Endothelial cell of umbilical vein (primary cell): ENCODE data around the gene CHST12. TPM values are rescaled to one million over a fixed set of nuclear protein-coding genes. Genes with fewer than 3 reads are reported as not detected.

ENCODE experiments used
- BruUV-seq: library from RNA; stranded (reverse); fragments of 400-500 nt; replicated peaks from 2 replicates; lab custom pipeline; 2021; lab: Mats Ljungman, UMichigan
- CTCF ChIA-PET: fragments of 300-600, 350-600 bp; sonication (Branson Sonifier 250); formaldehyde crosslinking; loops from one replicate; lab custom pipeline; 2021; ENCODE audit warnings: antibody characterized with exemption, inconsistent platforms; lab: Charles Lee
- POLR2A ChIA-PET: fragments of 300-600, 350-600 bp; sonication (Branson Sonifier 250); formaldehyde crosslinking; loops from one replicate; lab custom pipeline; 2021; ENCODE audit warnings: antibody characterized with exemption, inconsistent platforms; lab: Charles Lee
- DNase-seq: peaks from one replicate; pipeline ENCODE4 v3.0.0-alpha.2; 2011; ENCODE audit warnings: low read depth, low spot score
- FAIRE-seq: peaks from 2 replicates; lab custom pipeline; 2011; peaks lifted over from hg19 to GRCh38; lab: Jason Lieb, UNC
- H2AFZ ChIP-seq: 2 replicates; pipeline ENCODE4 v1.6.0; 2012; ENCODE audit warnings: low read depth, low read length, control low read depth, inconsistent platforms
- H3K27ac ChIP-seq: 2 replicates; pipeline ENCODE4 v1.5.1; 2011; ENCODE audit warnings: low read depth, mild to moderate bottlenecking, control low read depth, low read length, moderate library complexity; ENCODE audit not compliant: insufficient read depth
- H3K27me3 ChIP-seq, 2 experiments: 2 replicates each; pipeline versions ENCODE4 v1.6.0 to v1.6.1; 2011; ENCODE audit warnings: low read length in 2 of 2, mixed read lengths in 1 of 2; ENCODE audit not compliant: control insufficient read depth in 2 of 2, insufficient read depth in 2 of 2
- H3K36me3 ChIP-seq, 2 experiments: 2 replicates in 1 of 2; 3 replicates in 1 of 2; pipeline ENCODE4 v1.5.1; 2011; ENCODE audit warnings: low read length in 2 of 2, mild to moderate bottlenecking in 1 of 2, moderate library complexity in 1 of 2; ENCODE audit not compliant: control insufficient read depth in 2 of 2, insufficient read depth in 2 of 2; ENCODE audit errors: extremely low read depth in 1 of 2
- H3K4me1 ChIP-seq: 3 replicates; pipeline ENCODE4 v1.5.1; 2011; ENCODE audit warnings: mild to moderate bottlenecking, low read length; ENCODE audit not compliant: control insufficient read depth, insufficient read depth; ENCODE audit errors: extremely low read depth
- H3K4me2 ChIP-seq: 2 replicates; pipeline ENCODE4 v1.6.1; 2011; ENCODE audit warnings: low read length, control low read depth, mixed read lengths; ENCODE audit not compliant: insufficient read depth
- H3K4me3 ChIP-seq, 3 experiments: fragments of 200-600 bp in 1 of 3; sonication (generic), shearing (Covaris generic) in 1 of 3; replicated peaks in 1 of 3; 2 replicates each; pipeline ENCODE4 v1.5.1; 2011 to 2016; ENCODE audit warnings: control low read depth in 3 of 3, low read length in 3 of 3, mild to moderate bottlenecking in 2 of 3, inconsistent platforms in 1 of 3, low read depth in 1 of 3, moderate library complexity in 1 of 3; ENCODE audit not compliant: insufficient read depth in 1 of 3
- H3K79me2 ChIP-seq: 2 replicates; pipeline ENCODE4 v1.6.0; 2012; ENCODE audit warnings: low read length, inconsistent platforms; ENCODE audit not compliant: control insufficient read depth, insufficient read depth
- H3K9ac ChIP-seq: replicated peaks from 2 replicates; pipeline ENCODE3; 2011; ENCODE audit warnings: low read length, control low read depth; ENCODE audit not compliant: insufficient read depth; ENCODE audit errors: extremely low read depth
- H3K9me1 ChIP-seq: replicated peaks from 3 replicates; pipeline ENCODE4 v1.6.0; 2011; ENCODE audit warnings: mild to moderate bottlenecking, low read length; ENCODE audit not compliant: control insufficient read depth, insufficient read depth; ENCODE audit errors: extremely low read depth
- H3K9me3 ChIP-seq: replicated peaks from 2 replicates; pipeline ENCODE4 v1.5.1; 2012; ENCODE audit warnings: low read length, inconsistent platforms; ENCODE audit not compliant: control insufficient read depth, insufficient read depth
- H4K20me1 ChIP-seq: replicated peaks from 2 replicates; pipeline ENCODE3; 2011; ENCODE audit warnings: mild to moderate bottlenecking, low read length; ENCODE audit not compliant: control insufficient read depth, insufficient read depth; ENCODE audit errors: extremely low read depth
- EZH2 ChIP-seq: IDR thresholded peaks from 2 replicates; pipeline ENCODE4 v1.6.1; 2012; ENCODE audit warnings: borderline replicate concordance, low read depth, mild to moderate bottlenecking, moderate library complexity, low read length, inconsistent platforms; ENCODE audit not compliant: severe bottlenecking
- FOS ChIP-seq: IDR thresholded peaks from 2 replicates; pipeline ENCODE4 v1.6.1; 2011; ENCODE audit warnings: mild to moderate bottlenecking, low read length, moderate library complexity, borderline replicate concordance; ENCODE audit not compliant: insufficient read depth
- GATA2 ChIP-seq: IDR thresholded peaks from 2 replicates; pipeline ENCODE4 v1.7.0; 2011; ENCODE audit warnings: low read depth, mild to moderate bottlenecking, moderate library complexity, mixed read lengths, low read length; ENCODE audit not compliant: insufficient read length, insufficient read depth
- POLR2A ChIP-seq: IDR thresholded peaks from 2 replicates; pipeline ENCODE4 v1.6.1; 2012; ENCODE audit warnings: low read depth, mild to moderate bottlenecking, control low read depth, low read length
- POLR2AphosphoS5 ChIP-seq: IDR thresholded peaks from 2 replicates; pipeline ENCODE4 v1.6.1; 2012; ENCODE audit warnings: low read depth, mild to moderate bottlenecking, control low read depth, low read length, moderate library complexity; ENCODE audit not compliant: insufficient read depth
- dilution Hi-C: fragments of 300-500 bp; cut with MboI; formaldehyde crosslinking; loops from one replicate; pipeline ENCODE4 v1.15.0; 2019; ENCODE audit warnings: low sequenced_read_pairs; ENCODE audit not compliant: extremely low pct_ligation_motif_present
- intact Hi-C: fragments of 100-400 bp; cut with micrococcal nuclease; formaldehyde crosslinking; loops from one replicate; pipeline ENCODE4 v1.10.0; 2022
- polyA plus RNA-seq, 4 experiments: library from polyadenylated mRNA; depleted of rRNA in 3 of 4; stranded (reverse) in 3 of 4; unstranded in 1 of 4; fragments of >200 nt; gene quantifications; 2 replicates each; pipeline versions ENCODE4 v1.2.1 to v1.2.3, GENCODE V29; 2011 to 2012; ENCODE audit warnings: missing spikeins in 1 of 4
- total RNA-seq: library from RNA; stranded (reverse); gene quantifications from 2 replicates; pipeline ENCODE4 v1.2.3, GENCODE V29; 2021

The CHST12 gene
- total and polyA plus RNA-seq, 2 donors (not counting 3 experiments of a cell fraction or from before 2014, with no cell fraction given) = 30.2 to 52.6 TPM

DNA sequence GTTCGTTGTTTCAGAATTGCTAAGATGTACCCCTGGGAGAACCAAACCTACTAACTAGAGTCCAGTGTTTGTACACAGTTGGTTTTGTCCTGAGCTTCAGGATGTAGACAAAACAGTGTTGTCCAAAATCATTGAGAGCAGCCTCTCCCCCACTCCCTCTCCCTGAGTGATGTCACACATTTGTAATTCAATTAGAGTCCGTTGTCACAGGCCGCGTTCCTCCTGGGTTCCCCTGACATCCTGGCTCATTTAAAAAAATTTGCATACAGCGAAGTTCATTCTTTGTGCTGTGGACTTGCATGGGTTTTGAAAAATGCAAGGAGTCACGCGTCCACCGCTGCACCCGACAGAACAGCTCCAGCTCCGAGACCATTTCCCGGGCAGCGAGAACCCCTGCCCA is 62.5 kb downstream of the CHST12 start:
- intact Hi-C loops (no loop called here), dilution Hi-C loops (no loop called here)
- Histone ChIP-seq H3K9me1 (no peaks in the 10 kb centered on the region), H3K4me1 (peaks cover 1% of the 10 kb centered on the region), H3K4me3 (no peak overlapping the region), H3K36me3 (no peaks in the 10 kb centered on the region), H3K9me3 (no peaks in the 10 kb centered on the region), H3K27ac (no peak overlapping the region), H2AFZ (no peak overlapping the region), H3K27me3 (no peaks in the 10 kb centered on the region), H3K4me2 (no peak overlapping the region), H4K20me1 (no peaks in the 10 kb centered on the region), H3K79me2 (no peaks in the 10 kb centered on the region), H3K9ac (no peak overlapping the region)
- BruUV-seq = no TSS peak
- no peak for FAIRE-seq
- TF ChIP-seq GATA2 = no peak
- ChIA-PET CTCF (interaction anchor here (6.7 kb wide), 1 partner anchor 15 kb away, joined by 226 read pairs; no protein-coding TSS in a partner anchor), POLR2A (no interaction called here)
- DNase-seq = no peak

DNA sequence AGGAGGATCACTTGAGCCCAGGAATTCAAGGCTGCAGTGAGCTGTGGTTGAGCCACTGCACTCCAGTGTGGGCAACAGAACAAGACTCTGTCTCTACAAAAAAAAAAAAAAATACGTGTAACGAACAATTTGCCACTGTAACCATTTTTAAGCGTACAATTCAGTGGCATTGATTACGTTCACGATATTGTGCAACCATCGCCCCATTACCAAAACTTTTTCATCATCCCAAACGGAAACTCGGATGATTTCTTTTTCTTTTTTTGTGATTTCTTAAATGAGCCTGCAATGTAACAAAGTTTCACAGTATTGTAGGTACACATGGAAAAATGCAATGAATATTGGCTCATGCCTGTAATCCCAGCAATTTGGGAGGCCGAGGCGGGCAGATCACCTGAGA is 63.3 kb downstream of the CHST12 start:
- intact Hi-C loops = no loop called here
- Histone ChIP-seq H3K4me1 (peaks cover 7% of the 10 kb centered on the region), H3K4me3 (no peak overlapping the region), H3K9me1 (no peaks in the 10 kb centered on the region), H3K9me3 (no peaks in the 10 kb centered on the region), H3K27ac (no peak overlapping the region), H2AFZ (no peak overlapping the region), H3K27me3 (no peaks in the 10 kb centered on the region), H3K9ac (no peak overlapping the region), H3K4me2 (no peak overlapping the region), H4K20me1 (no peaks in the 10 kb centered on the region), H3K79me2 (no peaks in the 10 kb centered on the region), H3K36me3 (no peaks in the 10 kb centered on the region)
- CTCF ChIA-PET = interaction anchor here (6.7 kb wide), 1 partner anchor 16 kb away, joined by 226 read pairs; no protein-coding TSS in a partner anchor
- no TSS peak for BruUV-seq
- dilution Hi-C loops = no loop called here
- no peak for DNase-seq
- POLR2A ChIA-PET = no interaction called here
- no peak for TF ChIP-seq GATA2
- no peak for TF ChIP-seq FOS
- TF ChIP-seq POLR2AphosphoS5 = no peak
- no peak for TF ChIP-seq POLR2A
- TF ChIP-seq EZH2 = no peak
- FAIRE-seq = no peak
